H1 (cell line): ENCODE data around the gene PATL2. TPM values are rescaled to one million over a fixed set of nuclear protein-coding genes. Genes with fewer than 3 reads are reported as not detected.

Source experiments
- CBX8 ChIP-seq: fragments of 300-800, 300-1000 bp; sonication (generic); IDR thresholded peaks from 2 replicates; pipeline ENCODE4 v1.7.1; 2016; ENCODE audit warnings: low read depth, low read length, borderline replicate concordance
- CHD2 ChIP-seq: IDR thresholded peaks from 2 replicates; pipeline ENCODE4 v1.6.1; 2012; ENCODE audit warnings: low read length, improper control_type of control experiment
- CTCF ChIP-seq, 3 experiments: IDR thresholded peaks; 1 replicate in 2 of 3; 2 replicates in 1 of 3; pipeline versions ENCODE4 v1.5.1 to v1.6.1; 2011; ENCODE audit warnings: low read length in 3 of 3, mild to moderate bottlenecking in 3 of 3, inconsistent platforms in 2 of 3, low read depth in 1 of 3, moderate library complexity in 1 of 3; ENCODE audit not compliant: insufficient read depth in 1 of 3; ENCODE audit errors: control extremely low read depth in 1 of 3
- FOSL1 ChIP-seq: IDR thresholded peaks from 2 replicates; pipeline ENCODE4 v1.6.1; 2011; ENCODE audit warnings: mild to moderate bottlenecking, low read depth, low read length, moderate library complexity; ENCODE audit not compliant: insufficient read depth
- GABPA ChIP-seq: IDR thresholded peaks from 2 replicates; pipeline ENCODE4 v1.6.1; 2011; ENCODE audit warnings: mild to moderate bottlenecking, low read length, moderate library complexity, borderline replicate concordance; ENCODE audit not compliant: insufficient read depth
- KDM4A ChIP-seq: IDR thresholded peaks from one replicate; pipeline ENCODE4 v1.7.1; 2012; ENCODE audit warnings: low read depth, mild to moderate bottlenecking, moderate library complexity, low read length, inconsistent platforms; ENCODE audit not compliant: severe bottlenecking
- MAX ChIP-seq: IDR thresholded peaks from 2 replicates; pipeline ENCODE4 v1.6.1; 2012; ENCODE audit warnings: inconsistent platforms
- POLR2A ChIP-seq, 2 experiments: IDR thresholded peaks; 1 replicate in 1 of 2; 2 replicates in 1 of 2; pipeline ENCODE4 v1.6.1; 2011; ENCODE audit warnings: low read depth in 2 of 2, low read length in 2 of 2, mild to moderate bottlenecking in 2 of 2; ENCODE audit errors: control extremely low read depth in 1 of 2
- RAD21 ChIP-seq, 2 experiments: IDR thresholded peaks in 1 of 2; conservative IDR thresholded peaks in 1 of 2; 2 replicates each; pipeline ENCODE4 v1.6.1; 2011; ENCODE audit warnings: low read depth in 2 of 2, low read length in 2 of 2, improper control_type of control experiment in 1 of 2, inconsistent platforms in 1 of 2, mild to moderate bottlenecking in 1 of 2, moderate library complexity in 1 of 2
- RFX5 ChIP-seq: IDR thresholded peaks from 2 replicates; pipeline ENCODE4 v1.6.1; 2011; ENCODE audit warnings: low read depth, low read length, improper control_type of control experiment, borderline replicate concordance
- SP4 ChIP-seq: IDR thresholded peaks from 2 replicates; pipeline ENCODE4 v1.6.1; 2012; ENCODE audit warnings: low read length, inconsistent platforms
- TAF1 ChIP-seq: IDR thresholded peaks from 2 replicates; pipeline ENCODE4 v1.6.1; 2011; ENCODE audit warnings: mild to moderate bottlenecking, low read depth, low read length
- TAF7 ChIP-seq: optimal IDR thresholded peaks from 2 replicates; pipeline ENCODE3; 2011; ENCODE audit warnings: low read depth, mild to moderate bottlenecking, inconsistent platforms, low read length, moderate library complexity, borderline replicate concordance
- USF2 ChIP-seq: IDR thresholded peaks from 2 replicates; pipeline ENCODE4 v1.6.1; 2011; ENCODE audit warnings: low read length, improper control_type of control experiment
- YY1 ChIP-seq: IDR thresholded peaks from 2 replicates; pipeline ENCODE4 v1.6.1; 2011; ENCODE audit warnings: low read depth, mild to moderate bottlenecking, low read length
- polyA plus RNA-seq, 7 experiments: library from polyadenylated mRNA; depleted of rRNA in 3 of 7; stranded (reverse) in 5 of 7; unstranded in 2 of 7; fragments of >200 nt in 5 of 7; fragments of 200-250 nt in 2 of 7; gene quantifications; 1 replicate in 5 of 7; 2 replicates in 1 of 7; 4 replicates in 1 of 7; pipeline versions ENCODE4 v1.2.1 to v1.2.3, GENCODE V29; 2011 to 2013; ENCODE audit warnings: missing spikeins in 2 of 7, mixed read lengths in 2 of 7
- total RNA-seq: library from RNA; stranded (reverse); fragmentation: NEBNext Ultra II Directional; extraction: Animal tissue kit (Norgen Biotek cat#: 25700); gene quantifications from 2 replicates; pipeline ENCODE4 v1.2.1, GENCODE V29; 2021

The PATL2 gene
- total and polyA plus RNA-seq, 2 of the 8 experiments (the other 6 are each of a cell fraction or from before 2014, with no cell fraction given) = 0.65 to 1.3 TPM

- peak; percentile 66 for TF ChIP-seq RFX5
- no peak for TF ChIP-seq CHD2
- TF ChIP-seq FOSL1 = no peak
- peak; percentile 88 for TF ChIP-seq GABPA
- TF ChIP-seq CBX8 = no peak
- peak; percentile 82 to 92 for TF ChIP-seq POLR2A (IDR thresholded peaks at IDR 0.05; ENCODE audit: control extremely low read depth in 1 of 2, low read depth in 2 of 2, low read length in 2 of 2)
- TF ChIP-seq USF2 = peak; percentile 77
- peak; percentile 97 for TF ChIP-seq YY1
- TF ChIP-seq SP4 = peak; percentile 74
- peak; percentile 78 for TF ChIP-seq TAF7
- peak; percentile 92 for TF ChIP-seq MAX
- TF ChIP-seq CTCF (IDR thresholded peaks at IDR 0.05; ENCODE audit: control extremely low read depth in 1 of 3, insufficient read depth in 1 of 3, low read depth in 1 of 3, low read length in 3 of 3) = peak; percentile 85 to 96 (median 90)
- peak; percentile 95 for TF ChIP-seq TAF1
- TF ChIP-seq KDM4A = peak; percentile 81
- TF ChIP-seq RAD21 (IDR thresholded peaks at IDR 0.05 in 1 of 2, conservative IDR thresholded peaks at IDR 0.05 in 1 of 2; ENCODE audit: low read depth in 2 of 2, low read length in 2 of 2) = peak; percentile 93 to 94
These were observed 47.5 kb downstream of the PATL2 start, which contains the start of gene SPG11 (continued) for GRCh38 chr15:44663410-44664308.
